ENCODE measurements around the gene ARHGEF9. TPM values are rescaled to one million over a fixed set of nuclear protein-coding genes. Genes with fewer than 3 reads are reported as not detected.
"Not testable (repeated sequence)": the region's sequence is repeated elsewhere in the genome, so short reads cannot be mapped to it uniquely, and the experiment has no call there.

ARHGEF9 gene
- total RNA-seq (10 to 100 TPM; 30.6 to 32.9 TPM), polyA plus RNA-seq (10 to 100 TPM in 1 of 3 donors, 1 to 10 TPM in 2; 6.7 to 10.7 (median 9.3) TPM), total RNA-seq (10.6 to 38.9 (median 33.6) reads per million in 6 experiments)

DNA sequence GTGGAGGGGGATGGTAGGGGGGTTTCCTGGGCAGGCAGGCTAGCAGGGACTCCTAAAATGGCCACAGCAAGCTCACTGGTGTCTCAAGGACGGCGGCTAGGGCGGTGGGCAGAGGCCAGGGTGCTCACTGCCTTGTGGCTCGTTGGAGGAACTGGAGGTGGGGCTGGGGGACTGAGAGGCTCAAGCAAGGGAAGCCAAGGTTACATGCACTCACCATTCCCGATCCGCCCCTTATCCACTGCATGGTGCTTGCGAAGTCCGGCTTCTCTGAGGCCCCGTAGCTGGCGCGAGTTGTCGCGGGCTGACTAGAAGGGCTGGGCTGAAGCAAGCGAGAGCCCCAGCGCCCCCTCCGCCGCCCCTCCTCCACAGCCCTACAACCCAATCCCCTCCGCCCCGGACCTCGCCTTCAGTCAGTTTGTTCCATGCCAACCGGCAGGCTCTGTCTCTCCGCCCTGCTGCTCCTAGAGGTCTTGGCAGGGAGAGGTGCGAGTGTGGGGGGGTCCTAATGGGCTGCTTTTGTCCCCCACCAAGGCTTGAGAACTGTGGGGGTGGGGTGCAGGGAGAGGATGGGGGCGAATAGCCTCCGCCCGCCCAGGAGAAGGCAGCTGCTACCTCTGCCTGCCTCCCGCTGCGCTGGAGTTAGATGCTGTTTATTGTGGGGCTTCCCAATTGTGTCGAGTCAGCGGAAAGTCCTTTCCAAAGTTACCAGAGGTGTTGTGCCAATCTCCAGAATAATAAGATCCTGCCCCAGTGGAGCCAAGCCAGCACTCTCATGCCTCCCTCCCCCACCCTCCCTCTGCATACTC is at the start of gene ARHGEF9:
Gene ARHGEF9 (minus strand): TSS at position 313 of the 806 bp plus-strand sequence. CDS start 69 bp downstream, at position 244.
- H3K36me3 Mint-ChIP-seq, result no peaks in the 10 kb centered on the region
- peak in 1 of 10 donors; percentile 3 for DNase-seq
- ATAC-seq, result peak in 1 of 2 donors; percentile 20
- no peaks in the 10 kb centered on the region for H3K9me3 Mint-ChIP-seq
- peak within 1 kb of the TSS; percentile 40 to 76 (median 69) for H3K4me3 Mint-ChIP-seq
- no peak within 1 kb of the TSS for H3K27ac Mint-ChIP-seq
- peaks cover 0 to 3% (median 0%) of the 10 kb centered on the region in 4 donors for H3K4me1 Mint-ChIP-seq
- POLR2A ChIA-PET, result no interaction called here
- peaks cover 0 to 8% (median 0%) of the 10 kb centered on the region in 5 donors for H3K27me3 Mint-ChIP-seq

DNA sequence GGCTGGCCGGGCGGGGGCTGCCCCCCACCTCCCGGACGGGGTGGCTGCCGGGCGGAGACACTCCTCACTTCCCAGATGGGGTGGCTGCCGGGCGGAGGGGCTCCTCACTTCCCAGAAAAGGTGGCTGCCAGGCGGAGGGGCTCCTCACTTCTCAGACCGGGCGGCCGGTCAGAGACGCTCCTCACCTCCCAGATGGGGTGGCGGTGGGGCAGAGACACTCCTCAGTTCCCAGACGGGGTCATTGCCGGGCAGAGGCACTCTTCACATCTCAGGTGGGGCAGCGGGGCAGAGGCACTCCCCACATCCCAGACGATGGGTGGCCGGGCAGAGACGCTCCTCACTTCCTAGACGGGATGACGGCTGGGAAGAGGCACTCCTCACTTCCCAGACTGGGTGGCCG is 40.4 kb upstream of the ARHGEF9 start:
- peaks cover 0 to 70% (median 12%) of the 10 kb centered on the region in 9 donors for H3K9me3 Mint-ChIP-seq
- H3K27ac Mint-ChIP-seq, H3K4me3 Mint-ChIP-seq, POLR2A ChIA-PET, DNase-seq, ATAC-seq, H3K27me3 Mint-ChIP-seq, H3K4me1 Mint-ChIP-seq: not testable (repeated sequence)
- H3K36me3 Mint-ChIP-seq, result peaks cover 0 to 18% (median 0%) of the 10 kb centered on the region in 3 donors

DNA sequence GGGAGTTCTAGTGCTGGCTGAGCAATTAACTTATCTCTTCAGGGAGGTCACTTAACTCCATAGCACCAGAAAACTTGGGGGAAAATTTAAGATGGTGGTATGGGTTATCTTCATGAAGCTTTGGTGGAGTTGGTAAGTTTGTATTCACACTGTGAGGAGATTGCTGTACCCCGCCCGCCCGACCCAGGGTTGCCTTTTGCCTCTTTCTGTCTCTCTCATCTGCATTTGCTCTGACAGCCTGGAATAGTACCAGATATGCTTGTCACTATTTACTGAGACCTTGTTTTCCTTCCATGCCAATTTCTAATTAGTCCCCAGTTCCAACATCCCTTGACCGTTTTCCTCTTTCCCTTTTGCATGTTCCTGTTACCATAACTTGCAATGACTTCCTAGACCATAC is 33.1 kb upstream of the ARHGEF9 start:
- H3K27ac Mint-ChIP-seq, result no peak overlapping the region
- H3K27me3 Mint-ChIP-seq, result no peaks in the 10 kb centered on the region
- H3K36me3 Mint-ChIP-seq, result no peaks in the 10 kb centered on the region
- H3K9me3 Mint-ChIP-seq, result peaks cover 0 to 13% (median 0%) of the 10 kb centered on the region in 9 donors
- POLR2A ChIA-PET, result no interaction called here
- no peak overlapping the region for H3K4me3 Mint-ChIP-seq
- DNase-seq (no peak), ATAC-seq (no peak)
- no peaks in the 10 kb centered on the region for H3K4me1 Mint-ChIP-seq

DNA sequence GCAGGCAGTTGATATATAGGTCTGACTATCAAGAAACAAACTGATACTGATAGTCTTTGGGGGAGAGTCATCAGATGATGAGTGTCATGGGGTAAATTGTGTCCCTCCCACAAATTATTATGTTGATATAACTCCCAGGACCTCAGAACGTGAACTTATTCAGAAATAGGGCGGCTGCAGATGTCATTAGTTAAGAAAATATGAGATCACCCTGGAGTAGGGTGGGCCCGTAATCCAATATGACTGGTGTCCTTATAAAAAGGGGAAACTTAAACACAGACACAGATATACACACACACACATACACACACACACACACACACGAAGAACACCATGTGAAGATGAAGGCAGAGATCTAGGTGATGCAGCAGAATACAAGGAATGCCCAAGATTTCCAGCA is 32.7 kb upstream of the ARHGEF9 start:
- H3K27ac Mint-ChIP-seq, result no peak overlapping the region
- no peak for DNase-seq
- POLR2A ChIA-PET, result no interaction called here
- no peaks in the 10 kb centered on the region for H3K4me1 Mint-ChIP-seq
- no peak for ATAC-seq
- H3K36me3 Mint-ChIP-seq, result no peaks in the 10 kb centered on the region
- peaks cover 0 to 8% (median 0%) of the 10 kb centered on the region in 9 donors for H3K9me3 Mint-ChIP-seq
- H3K27me3 Mint-ChIP-seq, result no peaks in the 10 kb centered on the region
- H3K4me3 Mint-ChIP-seq, result no peak overlapping the region

DNA sequence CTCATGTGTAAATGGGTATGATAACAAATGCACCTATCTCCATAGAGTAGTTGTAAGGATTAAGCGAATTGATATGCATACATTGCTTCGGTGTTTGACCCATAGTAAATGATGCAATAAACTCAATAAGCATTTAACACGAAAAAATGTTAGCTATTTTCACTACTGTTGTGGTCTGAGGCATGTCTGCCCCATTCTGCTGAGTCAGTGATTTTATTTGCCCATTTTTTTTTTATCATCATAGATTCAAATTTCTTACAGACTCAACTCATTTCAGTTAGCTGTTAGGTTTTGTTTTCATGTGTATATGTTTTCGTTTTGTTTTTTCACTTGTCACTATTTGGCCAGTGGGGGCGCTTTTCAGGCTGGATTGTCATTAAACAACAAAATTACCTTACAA is 27.8 kb upstream of the ARHGEF9 start:
- ATAC-seq (no peak), DNase-seq (no peak)
- Mint-ChIP-seq H3K9me3 (no peaks in the 10 kb centered on the region), H3K27ac (no peak overlapping the region), H3K36me3 (no peaks in the 10 kb centered on the region), H3K4me1 (no peaks in the 10 kb centered on the region), H3K27me3 (peaks cover 0 to 3% (median 0%) of the 10 kb centered on the region in 5 donors), H3K4me3 (no peak overlapping the region)
- POLR2A ChIA-PET, result no interaction called here

DNA sequence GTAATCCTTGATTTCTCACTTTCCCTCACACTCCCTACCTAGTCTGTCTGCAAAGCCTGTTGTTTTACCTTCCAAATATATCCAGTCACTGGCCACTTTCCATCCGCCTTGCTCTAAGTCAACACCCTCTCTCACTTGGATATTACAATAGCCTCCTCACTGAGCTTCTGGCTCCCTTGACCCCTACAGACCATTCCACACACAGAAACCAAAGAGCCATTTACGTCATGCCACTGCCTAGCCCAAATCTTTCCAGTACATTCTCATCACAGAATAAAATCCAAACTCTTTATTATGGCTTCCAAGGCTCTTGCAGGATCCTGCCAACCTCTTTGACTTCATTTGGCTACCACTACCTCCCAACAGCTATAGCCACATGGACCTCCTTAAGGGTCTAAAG is 25.7 kb upstream of the ARHGEF9 start:
- ATAC-seq (no peak), DNase-seq (no peak)
- Mint-ChIP-seq H3K36me3 (no peaks in the 10 kb centered on the region), H3K4me3 (no peak overlapping the region), H3K27me3 (peaks cover 0 to 3% (median 0%) of the 10 kb centered on the region in 5 donors), H3K27ac (no peak overlapping the region), H3K9me3 (no peaks in the 10 kb centered on the region), H3K4me1 (no peaks in the 10 kb centered on the region)
- POLR2A ChIA-PET, result no interaction called here

DNA sequence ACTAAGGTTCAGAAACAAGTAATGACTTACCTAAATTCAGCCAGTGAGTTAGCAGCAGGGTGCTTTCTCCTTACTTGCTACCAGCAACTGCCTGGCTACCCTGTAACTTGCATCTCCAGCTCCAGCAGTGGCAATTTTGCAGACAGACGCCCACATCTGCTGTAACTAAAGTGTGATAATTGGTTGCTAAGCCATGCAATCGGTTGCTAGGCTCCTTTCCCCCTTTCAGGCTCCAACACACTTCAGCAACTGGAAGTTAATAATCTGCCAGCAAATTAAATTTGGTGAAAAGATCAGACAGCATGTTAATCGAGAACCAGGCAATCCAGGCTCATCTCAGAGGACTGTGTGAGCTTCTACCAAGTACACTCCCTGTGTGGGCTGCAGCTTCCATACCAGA is 24.2 kb upstream of the ARHGEF9 start:
- ATAC-seq, result no peak
- Mint-ChIP-seq H3K4me3 (no peak overlapping the region), H3K36me3 (no peaks in the 10 kb centered on the region), H3K27ac (no peak overlapping the region), H3K9me3 (no peaks in the 10 kb centered on the region), H3K27me3 (peaks cover 0 to 5% (median 0%) of the 10 kb centered on the region in 5 donors), H3K4me1 (no peaks in the 10 kb centered on the region)
- no peak for DNase-seq
- POLR2A ChIA-PET, result no interaction called here

DNA sequence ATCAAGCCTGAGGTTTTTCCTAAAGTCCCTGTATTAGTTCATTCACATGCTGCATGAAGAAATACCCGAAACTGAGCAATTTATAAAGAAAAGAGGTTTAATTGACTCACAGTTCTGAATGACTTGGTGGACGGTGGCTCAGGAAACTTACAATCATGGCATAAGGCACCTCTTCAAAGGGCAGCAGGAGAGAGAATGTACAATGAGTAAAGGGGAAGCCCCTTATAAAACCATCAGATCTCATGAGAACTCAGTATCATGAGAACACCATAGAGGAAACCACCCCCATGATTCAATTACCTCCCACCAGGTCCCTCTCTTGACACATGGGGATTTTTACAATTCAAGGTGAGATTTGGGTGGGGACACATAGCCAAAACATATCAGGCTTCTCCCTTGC is 10.4 kb upstream of the ARHGEF9 start:
- peaks cover 2 to 16% (median 5%) of the 10 kb centered on the region in 5 donors for H3K27me3 Mint-ChIP-seq
- ATAC-seq, DNase-seq, POLR2A ChIA-PET, H3K4me3 Mint-ChIP-seq, H3K27ac Mint-ChIP-seq, H3K4me1 Mint-ChIP-seq, H3K36me3 Mint-ChIP-seq, H3K9me3 Mint-ChIP-seq: not testable (repeated sequence)

DNA sequence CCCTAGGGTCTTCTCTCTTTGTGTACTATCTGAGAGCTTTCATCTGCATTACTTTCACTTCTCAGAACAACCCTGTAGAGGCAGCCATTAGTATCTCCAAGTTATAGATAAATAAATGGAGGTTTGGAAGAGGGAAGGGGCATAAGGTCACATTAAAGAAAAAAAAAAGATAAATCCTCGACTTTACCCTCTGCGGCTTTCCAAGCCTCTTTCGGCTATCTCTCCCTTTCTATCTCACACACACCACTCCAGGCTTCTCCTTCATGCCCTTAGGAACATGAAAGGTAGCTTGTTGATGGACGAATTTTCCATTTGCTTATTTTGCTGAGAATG is 660 bp upstream of the ARHGEF9 start:
- Mint-ChIP-seq H3K27me3 (peaks cover 0 to 8% (median 0%) of the 10 kb centered on the region in 5 donors), H3K4me1 (peaks cover 0 to 3% (median 0%) of the 10 kb centered on the region in 4 donors), H3K27ac (no peak overlapping the region), H3K4me3 (peak overlapping the region in 9 of 10 donors; percentile 27 to 76 (median 70)), H3K9me3 (no peaks in the 10 kb centered on the region), H3K36me3 (no peaks in the 10 kb centered on the region)
- POLR2A ChIA-PET, result no interaction called here
- ATAC-seq (no peak), DNase-seq (no peak)

DNA sequence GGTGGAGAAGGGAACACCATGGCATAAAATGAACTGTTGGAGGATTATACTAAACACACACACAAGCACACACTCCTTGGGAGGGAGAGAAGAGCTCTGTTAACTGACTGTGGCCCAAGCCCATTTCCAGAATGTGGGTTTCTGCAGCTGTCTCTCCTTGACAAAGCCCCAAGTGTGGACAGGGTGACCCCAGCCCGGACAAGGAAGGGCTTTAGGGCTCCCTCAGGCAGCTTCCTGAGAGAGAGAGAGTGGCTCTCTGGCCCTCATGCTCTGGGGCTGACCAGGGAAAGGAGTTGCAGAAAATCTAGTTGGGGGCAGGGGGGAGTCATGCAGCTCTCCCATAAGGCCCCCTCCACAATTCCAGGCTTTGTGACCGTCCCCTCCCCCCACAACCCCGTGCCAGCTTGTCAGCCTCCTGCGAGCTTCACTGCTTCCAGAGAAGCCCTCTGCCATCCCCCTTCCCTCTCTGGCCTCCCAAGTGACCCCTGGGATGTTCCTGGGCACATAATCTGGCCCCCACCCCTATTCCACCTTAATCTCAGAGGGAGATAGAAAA is 590 bp downstream of the ARHGEF9 start:
- H3K9me3 Mint-ChIP-seq, result peaks cover 0 to 5% (median 0%) of the 10 kb centered on the region in 9 donors
- peak overlapping the region in 8 of 10 donors; percentile 6 to 76 (median 66) for H3K4me3 Mint-ChIP-seq
- no peaks in the 10 kb centered on the region for H3K36me3 Mint-ChIP-seq
- POLR2A ChIA-PET, result no interaction called here
- H3K27ac Mint-ChIP-seq, result no peak overlapping the region
- DNase-seq (no peak), ATAC-seq (no peak)
- peaks cover 0 to 8% (median 0%) of the 10 kb centered on the region in 5 donors for H3K27me3 Mint-ChIP-seq
- H3K4me1 Mint-ChIP-seq, result peaks cover 0 to 3% (median 0%) of the 10 kb centered on the region in 4 donors

DNA sequence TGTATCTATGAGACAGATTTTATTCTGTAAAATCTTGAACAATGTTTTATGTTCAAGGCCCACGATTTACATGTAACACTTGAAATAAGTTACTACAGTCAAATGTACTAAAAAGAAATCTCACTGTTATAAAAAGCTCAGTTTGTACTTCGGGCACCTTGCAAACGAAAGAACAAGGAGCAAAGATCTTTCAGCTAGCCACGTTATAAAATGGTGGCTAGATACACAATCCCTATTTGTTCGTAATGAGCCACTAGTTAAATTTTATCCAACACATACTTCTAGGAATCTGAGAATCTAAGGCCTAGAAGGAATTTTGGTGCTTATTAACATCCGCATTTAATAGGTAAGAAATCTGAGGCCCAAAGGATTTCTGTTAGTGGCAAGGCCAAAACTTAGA is 2.5 kb downstream of the ARHGEF9 start:
- DNase-seq, result no peak
- Mint-ChIP-seq H3K9me3 (peaks cover 0 to 19% (median 3%) of the 10 kb centered on the region in 9 donors), H3K27ac (no peak overlapping the region), H3K4me1 (peaks cover 0 to 3% (median 0%) of the 10 kb centered on the region in 4 donors), H3K36me3 (no peaks in the 10 kb centered on the region), H3K27me3 (peaks cover 0 to 8% (median 0%) of the 10 kb centered on the region in 5 donors), H3K4me3 (no peak overlapping the region)
- POLR2A ChIA-PET, result no interaction called here
- no peak for ATAC-seq

DNA sequence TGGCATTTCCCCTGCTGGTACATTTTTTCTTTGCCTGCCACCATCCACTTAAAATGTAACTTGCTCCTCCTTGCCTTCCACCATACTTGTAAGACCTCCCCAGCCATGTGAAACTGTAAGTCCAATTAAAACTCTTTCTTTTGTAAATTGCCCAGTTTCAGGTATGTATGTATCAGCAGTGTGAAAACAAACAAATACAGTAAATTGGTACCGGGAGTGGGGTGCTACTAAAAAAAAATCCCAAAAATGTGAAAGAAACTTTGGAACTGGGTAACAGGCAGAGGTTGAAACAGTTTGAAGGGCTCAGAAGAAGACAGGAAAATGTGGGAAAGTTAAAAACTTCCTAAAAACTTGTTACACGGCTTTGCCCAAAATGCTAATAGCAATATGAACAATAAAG is 16.3 kb downstream of the ARHGEF9 start:
- Mint-ChIP-seq H3K4me3 (no peak overlapping the region), H3K36me3 (peaks cover 2 to 7% (median 6%) of the 10 kb centered on the region in 3 donors), H3K27me3 (peaks cover 0 to 6% (median 0%) of the 10 kb centered on the region in 5 donors), H3K9me3 (peaks cover 0 to 15% (median 2%) of the 10 kb centered on the region in 9 donors), H3K4me1 (no peaks in the 10 kb centered on the region), H3K27ac (no peak overlapping the region)
- POLR2A ChIA-PET, result no interaction called here
- ATAC-seq (no peak), DNase-seq (no peak)

DNA sequence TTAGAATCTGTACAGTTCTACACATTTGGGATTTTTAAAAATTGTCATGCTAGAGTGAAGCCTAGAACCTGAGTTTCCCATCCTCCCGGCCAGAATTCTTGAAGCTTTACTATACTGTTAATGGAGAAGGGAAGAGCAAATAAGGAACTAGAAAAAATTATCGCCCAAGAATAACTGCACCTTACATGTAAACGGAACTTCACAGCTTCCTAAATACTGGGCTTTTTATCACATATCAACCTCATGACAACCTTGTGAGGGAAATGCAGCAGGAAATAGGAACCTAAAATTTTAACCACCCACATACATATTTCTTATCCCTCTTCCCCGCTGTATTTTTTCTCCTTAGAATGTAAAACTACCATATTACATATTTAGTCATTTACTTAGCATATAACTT is 19.3 kb downstream of the ARHGEF9 start:
- peaks cover 0 to 13% (median 2%) of the 10 kb centered on the region in 9 donors for H3K9me3 Mint-ChIP-seq
- DNase-seq (no peak), ATAC-seq (no peak)
- H3K36me3 Mint-ChIP-seq, result peaks cover 0 to 6% (median 0%) of the 10 kb centered on the region in 3 donors
- H3K4me1 Mint-ChIP-seq, result peaks cover 0 to 6% (median 0%) of the 10 kb centered on the region in 4 donors
- POLR2A ChIA-PET, result no interaction called here
- no peak overlapping the region for H3K27ac Mint-ChIP-seq
- H3K4me3 Mint-ChIP-seq, result no peak overlapping the region
- peaks cover 0 to 2% (median 0%) of the 10 kb centered on the region in 5 donors for H3K27me3 Mint-ChIP-seq

Data from naive thymus-derived CD8-positive, alpha-beta T cell (primary cell).